Subcutaneous adipose tissue (tissue), 4 donors: Measurements from ENCODE around the gene EMC10. TPM values are rescaled to one million over a fixed set of nuclear protein-coding genes. Genes with fewer than 3 reads are reported as not detected.

Source experiments
- CTCF ChIP-seq: fragments of 450-650 bp; IDR thresholded peaks from one replicate; pipeline ENCODE4 v1.5.1; 2016; ENCODE audit warnings: low read depth, mild to moderate bottlenecking, control low read depth, antibody characterized with exemption, moderate library complexity
- total RNA-seq, 4 donors: library from RNA; depleted of rRNA; stranded (reverse); fragments of >200 nt; gene quantifications; one replicate each; pipeline ENCODE4 v1.1.0, GENCODE V29; 2016

Gene EMC10
- total RNA-seq, 4 donors from 2014 or later = 10.9 to 63.4 (median 47.2) TPM

- no peak for TF ChIP-seq CTCF
Observed at GRCh38 chr19:50475101-50475568, 1.2 kb upstream of the EMC10 start.

- no peak for TF ChIP-seq CTCF
Observed at GRCh38 chr19:50475736-50476223, 527 bp upstream of the EMC10 start.

DNA sequence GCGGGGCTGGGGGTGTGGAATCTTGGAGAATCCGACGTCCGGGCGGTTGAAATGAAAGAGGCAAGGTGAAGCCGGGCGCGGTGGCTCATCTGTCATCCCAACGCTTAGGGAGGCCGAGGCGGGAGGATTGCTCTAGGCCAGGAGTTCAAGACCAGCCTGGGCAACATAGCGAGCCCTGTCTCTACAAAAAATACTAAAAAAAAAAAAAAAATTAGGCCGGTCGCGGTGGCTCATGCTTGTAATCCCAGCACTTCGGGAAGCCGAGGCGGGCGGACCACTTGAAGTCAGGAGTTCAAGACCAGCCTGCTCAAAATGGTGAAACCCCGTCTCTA is 566 bp downstream of the EMC10 start:
- TF ChIP-seq CTCF = no peak

DNA sequence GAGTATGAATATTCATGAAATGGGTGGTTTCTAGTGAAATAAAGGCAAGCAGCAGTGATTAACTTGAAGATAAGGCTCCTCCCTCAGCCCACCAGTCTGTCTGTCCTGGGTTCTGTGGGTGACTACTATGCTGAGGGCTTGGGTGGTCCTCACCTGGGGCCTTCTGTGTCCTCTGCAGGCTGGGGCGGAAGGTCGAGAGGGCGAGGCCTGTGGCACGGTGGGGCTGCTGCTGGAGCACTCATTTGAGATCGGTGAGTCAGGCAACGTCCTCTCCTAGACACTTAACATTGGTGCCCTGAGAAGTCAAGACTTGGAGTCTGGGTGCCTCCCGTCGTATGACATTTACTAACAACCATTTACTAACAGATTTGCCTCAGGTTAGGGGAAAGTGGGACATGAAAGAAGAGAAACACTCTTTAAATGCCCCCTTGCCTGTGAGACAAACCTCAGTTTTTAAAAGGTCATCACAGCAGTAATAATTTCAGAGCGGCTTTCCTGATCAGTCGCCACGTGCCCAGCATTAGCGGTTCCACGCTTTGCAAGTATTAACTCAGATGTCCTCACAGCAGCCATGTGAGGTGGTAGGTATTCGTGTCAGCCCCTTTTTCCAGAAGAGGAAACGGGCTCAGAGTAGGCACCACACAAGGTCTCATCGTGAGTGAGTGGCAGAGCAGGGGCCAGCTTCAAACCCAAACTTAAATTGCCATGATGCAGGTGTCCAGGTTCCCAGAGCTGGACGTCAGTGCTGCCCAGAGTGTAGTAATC is 1.6 kb downstream of the EMC10 start:
- no peak for TF ChIP-seq CTCF

DNA sequence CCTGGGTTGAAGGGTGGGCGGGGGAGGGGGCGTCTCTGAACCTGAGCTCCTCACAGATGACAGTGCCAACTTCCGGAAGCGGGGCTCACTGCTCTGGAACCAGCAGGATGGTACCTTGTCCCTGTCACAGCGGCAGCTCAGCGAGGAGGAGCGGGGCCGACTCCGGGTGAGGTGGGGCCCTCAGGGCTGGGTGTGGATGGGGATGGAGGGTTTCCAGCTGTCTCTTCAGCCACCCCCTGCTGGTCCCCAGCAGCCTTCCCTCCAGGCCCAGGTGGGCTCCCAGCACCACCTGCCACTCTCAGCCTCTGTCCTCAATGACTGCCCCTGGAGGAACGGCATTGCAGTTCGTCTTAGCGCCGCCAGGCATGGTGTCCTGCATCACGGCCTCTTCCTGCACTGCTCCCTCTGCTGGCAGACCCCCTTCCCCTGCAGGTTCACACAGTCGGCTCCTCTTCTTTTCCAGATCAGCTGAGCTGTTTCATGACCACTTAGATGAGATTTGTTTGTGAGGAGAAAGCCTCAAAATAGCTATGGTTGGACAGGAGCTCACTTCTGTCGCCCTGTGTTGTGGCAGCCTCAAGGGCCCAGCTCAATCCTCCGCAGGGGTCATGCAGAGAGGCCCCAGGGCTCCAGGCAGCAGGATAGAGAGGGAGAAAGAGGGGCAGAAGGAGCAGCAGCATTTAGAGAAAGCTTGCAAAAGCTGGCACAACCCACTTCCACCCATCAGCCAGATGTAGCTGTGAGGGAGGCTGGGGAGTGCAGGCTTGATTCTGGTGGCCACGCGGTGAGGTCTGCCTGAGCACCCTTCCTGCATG is 2.8 kb downstream of the EMC10 start:
- TF ChIP-seq CTCF = no peak

- no peak for TF ChIP-seq CTCF
Observed at GRCh38 chr19:50479761-50480251, 3.5 kb downstream of the EMC10 start.
